Measurements from ENCODE around the gene FBXW7. TPM values are rescaled to one million over a fixed set of nuclear protein-coding genes. Genes with fewer than 3 reads are reported as not detected.

Gene FBXW7
- total RNA-seq, 1 experiment from 2014 or later: 23.0 TPM

DNA sequence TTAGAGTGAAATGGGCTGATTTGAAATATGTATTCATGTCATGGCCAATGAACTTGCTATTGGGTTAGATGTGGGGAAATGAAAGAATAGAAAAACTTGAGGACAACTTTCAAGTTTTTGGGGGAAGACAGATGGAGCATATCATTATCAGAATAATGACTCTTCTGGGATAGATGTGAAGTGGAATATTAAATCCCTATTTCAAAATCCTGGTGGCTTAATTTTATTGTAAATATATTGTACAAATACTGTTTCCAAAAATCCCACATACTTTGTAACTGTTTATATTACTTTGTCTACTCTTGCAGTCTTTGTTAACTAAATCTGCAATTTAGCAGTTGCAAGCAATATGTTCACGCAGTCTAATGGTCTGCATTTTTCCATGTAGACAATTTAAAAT lies 35.9 kb upstream of the FBXW7 start:
- H3K9me3 Mint-ChIP-seq: peaks cover 3% of the 10 kb centered on the region; the same call in 1 of the 2 replicates
- TF ChIP-seq ZNF396 (CRISPR knock-in tag; IDR thresholded peaks at IDR 0.05; ENCODE audit: borderline replicate concordance): no peak
- no peak for TF ChIP-seq ZNF263 (CRISPR knock-in tag; IDR thresholded peaks at IDR 0.05; ENCODE audit: low read depth)
- no peak for TF ChIP-seq TCF7 (CRISPR knock-in tag; IDR thresholded peaks at IDR 0.05; ENCODE audit: low read depth)
- no peak for TF ChIP-seq USF1 (CRISPR knock-in tag; IDR thresholded peaks at IDR 0.05)
- TF ChIP-seq IRF1 (CRISPR knock-in tag; IDR thresholded peaks at IDR 0.05): no peak
- TF ChIP-seq, protein P1, sequence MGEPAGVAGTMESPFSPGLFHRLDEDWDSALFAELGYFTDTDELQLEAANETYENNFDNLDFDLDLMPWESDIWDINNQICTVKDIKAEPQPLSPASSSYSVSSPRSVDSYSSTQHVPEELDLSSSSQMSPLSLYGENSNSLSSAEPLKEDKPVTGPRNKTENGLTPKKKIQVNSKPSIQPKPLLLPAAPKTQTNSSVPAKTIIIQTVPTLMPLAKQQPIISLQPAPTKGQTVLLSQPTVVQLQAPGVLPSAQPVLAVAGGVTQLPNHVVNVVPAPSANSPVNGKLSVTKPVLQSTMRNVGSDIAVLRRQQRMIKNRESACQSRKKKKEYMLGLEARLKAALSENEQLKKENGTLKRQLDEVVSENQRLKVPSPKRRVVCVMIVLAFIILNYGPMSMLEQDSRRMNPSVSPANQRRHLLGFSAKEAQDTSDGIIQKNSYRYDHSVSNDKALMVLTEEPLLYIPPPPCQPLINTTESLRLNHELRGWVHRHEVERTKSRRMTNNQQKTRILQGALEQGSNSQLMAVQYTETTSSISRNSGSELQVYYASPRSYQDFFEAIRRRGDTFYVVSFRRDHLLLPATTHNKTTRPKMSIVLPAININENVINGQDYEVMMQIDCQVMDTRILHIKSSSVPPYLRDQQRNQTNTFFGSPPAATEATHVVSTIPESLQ (CRISPR knock-in tag; IDR thresholded peaks at IDR 0.05): no peak
- TF ChIP-seq MLX (CRISPR knock-in tag; IDR thresholded peaks at IDR 0.05): no peak
- TF ChIP-seq GRHL2 (CRISPR knock-in tag; IDR thresholded peaks at IDR 0.05; ENCODE audit: insufficient replicate concordance, severe bottlenecking): no peak
- TF ChIP-seq SMAD3 (CRISPR knock-in tag; IDR thresholded peaks at IDR 0.05; ENCODE audit: borderline replicate concordance): no peak
- TF ChIP-seq, protein P2, sequence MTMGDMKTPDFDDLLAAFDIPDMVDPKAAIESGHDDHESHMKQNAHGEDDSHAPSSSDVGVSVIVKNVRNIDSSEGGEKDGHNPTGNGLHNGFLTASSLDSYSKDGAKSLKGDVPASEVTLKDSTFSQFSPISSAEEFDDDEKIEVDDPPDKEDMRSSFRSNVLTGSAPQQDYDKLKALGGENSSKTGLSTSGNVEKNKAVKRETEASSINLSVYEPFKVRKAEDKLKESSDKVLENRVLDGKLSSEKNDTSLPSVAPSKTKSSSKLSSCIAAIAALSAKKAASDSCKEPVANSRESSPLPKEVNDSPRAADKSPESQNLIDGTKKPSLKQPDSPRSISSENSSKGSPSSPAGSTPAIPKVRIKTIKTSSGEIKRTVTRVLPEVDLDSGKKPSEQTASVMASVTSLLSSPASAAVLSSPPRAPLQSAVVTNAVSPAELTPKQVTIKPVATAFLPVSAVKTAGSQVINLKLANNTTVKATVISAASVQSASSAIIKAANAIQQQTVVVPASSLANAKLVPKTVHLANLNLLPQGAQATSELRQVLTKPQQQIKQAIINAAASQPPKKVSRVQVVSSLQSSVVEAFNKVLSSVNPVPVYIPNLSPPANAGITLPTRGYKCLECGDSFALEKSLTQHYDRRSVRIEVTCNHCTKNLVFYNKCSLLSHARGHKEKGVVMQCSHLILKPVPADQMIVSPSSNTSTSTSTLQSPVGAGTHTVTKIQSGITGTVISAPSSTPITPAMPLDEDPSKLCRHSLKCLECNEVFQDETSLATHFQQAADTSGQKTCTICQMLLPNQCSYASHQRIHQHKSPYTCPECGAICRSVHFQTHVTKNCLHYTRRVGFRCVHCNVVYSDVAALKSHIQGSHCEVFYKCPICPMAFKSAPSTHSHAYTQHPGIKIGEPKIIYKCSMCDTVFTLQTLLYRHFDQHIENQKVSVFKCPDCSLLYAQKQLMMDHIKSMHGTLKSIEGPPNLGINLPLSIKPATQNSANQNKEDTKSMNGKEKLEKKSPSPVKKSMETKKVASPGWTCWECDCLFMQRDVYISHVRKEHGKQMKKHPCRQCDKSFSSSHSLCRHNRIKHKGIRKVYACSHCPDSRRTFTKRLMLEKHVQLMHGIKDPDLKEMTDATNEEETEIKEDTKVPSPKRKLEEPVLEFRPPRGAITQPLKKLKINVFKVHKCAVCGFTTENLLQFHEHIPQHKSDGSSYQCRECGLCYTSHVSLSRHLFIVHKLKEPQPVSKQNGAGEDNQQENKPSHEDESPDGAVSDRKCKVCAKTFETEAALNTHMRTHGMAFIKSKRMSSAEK (CRISPR knock-in tag; IDR thresholded peaks at IDR 0.05; ENCODE audit: borderline replicate concordance): no peak
- TF ChIP-seq ZMAT4 (CRISPR knock-in tag; IDR thresholded peaks at IDR 0.05): no peak
- ChIA-PET POLR2A (no interaction called here), CTCF (interaction anchor here (0.8 kb wide), 1 partner anchor 10 kb away, joined by 4 read pairs; no protein-coding TSS in a partner anchor)
- H3K27me3 Mint-ChIP-seq (ENCODE audit: low read depth): no peaks in the 10 kb centered on the region
- ATAC-seq (no peak), DNase-seq (ENCODE audit: low spot score) (no peak)
- H3K4me3 Mint-ChIP-seq: no peak overlapping the region
- no peaks in the 10 kb centered on the region for H3K4me1 Mint-ChIP-seq
- no peaks in the 10 kb centered on the region for H3K36me3 Mint-ChIP-seq
- no peak overlapping the region for H3K27ac Mint-ChIP-seq

DNA sequence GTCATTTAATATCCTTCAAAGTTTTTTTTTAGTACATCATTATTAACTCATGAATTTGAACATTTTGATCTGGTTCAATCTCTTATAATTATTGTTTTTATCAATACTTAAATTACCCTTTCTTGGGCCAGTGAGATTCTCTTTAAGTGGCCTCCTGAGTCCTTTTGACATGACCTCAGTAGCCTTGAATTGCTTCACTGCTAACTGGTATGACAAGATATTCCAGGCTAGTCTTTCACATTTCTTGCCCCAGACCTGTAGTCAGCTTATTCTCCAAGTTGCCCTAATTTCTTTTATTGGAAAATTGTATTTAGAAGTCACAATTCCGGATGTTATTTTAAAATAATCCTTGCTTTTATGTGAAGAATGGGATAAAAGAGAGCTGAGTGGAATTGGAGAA lies 35.4 kb upstream of the FBXW7 start:
- no peak for ATAC-seq
- no peaks in the 10 kb centered on the region for H3K4me1 Mint-ChIP-seq
- no peak overlapping the region for H3K27ac Mint-ChIP-seq
- CTCF ChIA-PET: no interaction called here
- no peak for DNase-seq (ENCODE audit: low spot score)
- H3K27me3 Mint-ChIP-seq (ENCODE audit: low read depth): no peaks in the 10 kb centered on the region
- no peak overlapping the region for H3K4me3 Mint-ChIP-seq
- H3K9me3 Mint-ChIP-seq: peaks cover 3% of the 10 kb centered on the region; the same call in 1 of the 2 replicates
- no peaks in the 10 kb centered on the region for H3K36me3 Mint-ChIP-seq
- POLR2A ChIA-PET: no interaction called here
- no peak for TF ChIP-seq ZNF512 (CRISPR knock-in tag; IDR thresholded peaks at IDR 0.05; ENCODE audit: borderline replicate concordance)
- TF ChIP-seq, protein P2 (CRISPR knock-in tag; IDR thresholded peaks at IDR 0.05; ENCODE audit: borderline replicate concordance): no peak
- TF ChIP-seq CBFB (CRISPR knock-in tag; IDR thresholded peaks at IDR 0.05; ENCODE audit: low read depth): no peak
- no peak for TF ChIP-seq CREM (CRISPR knock-in tag; IDR thresholded peaks at IDR 0.05)
- TF ChIP-seq GTF2I (CRISPR knock-in tag; conservative IDR thresholded peaks at IDR 0.05): no peak

All from WTC11 (cell line).